ENCODE data around the gene IGSF21.

DNA sequence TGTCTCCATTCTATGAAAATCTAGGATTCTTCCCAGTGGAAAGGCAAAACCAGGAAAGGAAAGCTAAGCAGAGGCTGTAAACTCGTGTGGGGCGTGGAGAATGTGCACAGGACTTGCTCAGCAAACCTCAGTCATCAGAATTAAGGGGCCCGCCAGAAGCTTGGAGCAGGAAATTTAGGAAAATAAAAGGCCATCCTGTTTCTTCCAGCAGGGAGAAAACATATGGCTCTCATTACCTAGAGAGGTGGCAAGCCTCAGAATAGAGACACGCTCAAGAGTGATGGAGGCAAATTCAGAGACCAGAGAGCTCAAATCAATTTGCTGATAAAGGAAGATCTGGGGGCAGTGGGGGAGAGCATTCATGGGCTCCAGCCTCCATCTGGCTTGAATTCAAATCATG is 221.2 kb downstream of the IGSF21 start:
- no peak for TF ChIP-seq JUND (IDR thresholded peaks at IDR 0.05)
- TF ChIP-seq, protein P1, sequence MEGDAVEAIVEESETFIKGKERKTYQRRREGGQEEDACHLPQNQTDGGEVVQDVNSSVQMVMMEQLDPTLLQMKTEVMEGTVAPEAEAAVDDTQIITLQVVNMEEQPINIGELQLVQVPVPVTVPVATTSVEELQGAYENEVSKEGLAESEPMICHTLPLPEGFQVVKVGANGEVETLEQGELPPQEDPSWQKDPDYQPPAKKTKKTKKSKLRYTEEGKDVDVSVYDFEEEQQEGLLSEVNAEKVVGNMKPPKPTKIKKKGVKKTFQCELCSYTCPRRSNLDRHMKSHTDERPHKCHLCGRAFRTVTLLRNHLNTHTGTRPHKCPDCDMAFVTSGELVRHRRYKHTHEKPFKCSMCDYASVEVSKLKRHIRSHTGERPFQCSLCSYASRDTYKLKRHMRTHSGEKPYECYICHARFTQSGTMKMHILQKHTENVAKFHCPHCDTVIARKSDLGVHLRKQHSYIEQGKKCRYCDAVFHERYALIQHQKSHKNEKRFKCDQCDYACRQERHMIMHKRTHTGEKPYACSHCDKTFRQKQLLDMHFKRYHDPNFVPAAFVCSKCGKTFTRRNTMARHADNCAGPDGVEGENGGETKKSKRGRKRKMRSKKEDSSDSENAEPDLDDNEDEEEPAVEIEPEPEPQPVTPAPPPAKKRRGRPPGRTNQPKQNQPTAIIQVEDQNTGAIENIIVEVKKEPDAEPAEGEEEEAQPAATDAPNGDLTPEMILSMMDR (IDR thresholded peaks at IDR 0.05; ENCODE audit: low read depth, low read length, missing input control) = no peak
- TF ChIP-seq FOXA1 (IDR thresholded peaks at IDR 0.05) = no peak
- TF ChIP-seq EGR1 (IDR thresholded peaks at IDR 0.05; ENCODE audit: low read depth in 2 of 2) = no peak
- TF ChIP-seq YY1 (IDR thresholded peaks at IDR 0.05) = no peak
- TF ChIP-seq, protein P2, sequence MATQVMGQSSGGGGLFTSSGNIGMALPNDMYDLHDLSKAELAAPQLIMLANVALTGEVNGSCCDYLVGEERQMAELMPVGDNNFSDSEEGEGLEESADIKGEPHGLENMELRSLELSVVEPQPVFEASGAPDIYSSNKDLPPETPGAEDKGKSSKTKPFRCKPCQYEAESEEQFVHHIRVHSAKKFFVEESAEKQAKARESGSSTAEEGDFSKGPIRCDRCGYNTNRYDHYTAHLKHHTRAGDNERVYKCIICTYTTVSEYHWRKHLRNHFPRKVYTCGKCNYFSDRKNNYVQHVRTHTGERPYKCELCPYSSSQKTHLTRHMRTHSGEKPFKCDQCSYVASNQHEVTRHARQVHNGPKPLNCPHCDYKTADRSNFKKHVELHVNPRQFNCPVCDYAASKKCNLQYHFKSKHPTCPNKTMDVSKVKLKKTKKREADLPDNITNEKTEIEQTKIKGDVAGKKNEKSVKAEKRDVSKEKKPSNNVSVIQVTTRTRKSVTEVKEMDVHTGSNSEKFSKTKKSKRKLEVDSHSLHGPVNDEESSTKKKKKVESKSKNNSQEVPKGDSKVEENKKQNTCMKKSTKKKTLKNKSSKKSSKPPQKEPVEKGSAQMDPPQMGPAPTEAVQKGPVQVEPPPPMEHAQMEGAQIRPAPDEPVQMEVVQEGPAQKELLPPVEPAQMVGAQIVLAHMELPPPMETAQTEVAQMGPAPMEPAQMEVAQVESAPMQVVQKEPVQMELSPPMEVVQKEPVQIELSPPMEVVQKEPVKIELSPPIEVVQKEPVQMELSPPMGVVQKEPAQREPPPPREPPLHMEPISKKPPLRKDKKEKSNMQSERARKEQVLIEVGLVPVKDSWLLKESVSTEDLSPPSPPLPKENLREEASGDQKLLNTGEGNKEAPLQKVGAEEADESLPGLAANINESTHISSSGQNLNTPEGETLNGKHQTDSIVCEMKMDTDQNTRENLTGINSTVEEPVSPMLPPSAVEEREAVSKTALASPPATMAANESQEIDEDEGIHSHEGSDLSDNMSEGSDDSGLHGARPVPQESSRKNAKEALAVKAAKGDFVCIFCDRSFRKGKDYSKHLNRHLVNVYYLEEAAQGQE (IDR thresholded peaks at IDR 0.05) = no peak
- TF ChIP-seq GABPA (IDR thresholded peaks at IDR 0.05 in 1 of 2, conservative IDR thresholded peaks at IDR 0.05 in 1 of 2) = no peak
- no peak for TF ChIP-seq RAD21 (IDR thresholded peaks at IDR 0.05)

Measured in liver (tissue), 3 donors.